GM23338 (cell line): ENCODE results near the gene ANKRD11. TPM values are rescaled to one million over a fixed set of nuclear protein-coding genes. Genes with fewer than 3 reads are reported as not detected.

ENCODE experiments used
- ATAC-seq: fragments of 200-7000 bp; cut with Tn5 transposase; 3 replicates; pipeline ENCODE4 v1.9.1; 2020
- DNase-seq: peaks from one replicate; pipeline ENCODE4 v3.0.0-alpha.2; 2015; ENCODE audit warnings: low spot score
- H2AFZ ChIP-seq: fragments of 200-600 bp; sonication (generic); 2 replicates; pipeline ENCODE4 v1.8.0; 2016; ENCODE audit warnings: antibody characterized with exemption, mild to moderate bottlenecking, moderate library complexity
- H3F3A ChIP-seq: fragments of 200-600 bp; sonication (generic); replicated peaks from 2 replicates; pipeline ENCODE4 v1.8.0; 2017; ENCODE audit warnings: antibody characterized with exemption, mixed run types, low read depth
- H3K27ac ChIP-seq: fragments of 200-600 bp; sonication (generic); 2 replicates; pipeline ENCODE4 v1.6.1; 2016; ENCODE audit warnings: low read depth
- H3K27me3 ChIP-seq: fragments of 200-600 bp; sonication (generic); 2 replicates; pipeline ENCODE4 v1.8.0; 2016; ENCODE audit warnings: mild to moderate bottlenecking, mixed run types, moderate library complexity; ENCODE audit not compliant: insufficient read depth
- H3K36me3 ChIP-seq: fragments of 200-600 bp; sonication (generic); 2 replicates; pipeline ENCODE4 v1.8.0; 2016; ENCODE audit warnings: mild to moderate bottlenecking; ENCODE audit not compliant: insufficient read depth
- H3K4me1 ChIP-seq: fragments of 200-600 bp; sonication (generic); 2 replicates; pipeline ENCODE4 v1.8.0; 2016; ENCODE audit warnings: mild to moderate bottlenecking, moderate library complexity; ENCODE audit not compliant: insufficient read depth
- H3K4me2 ChIP-seq: fragments of 200-600 bp; sonication (generic); 2 replicates; pipeline ENCODE4 v1.7.1; 2017; ENCODE audit warnings: mixed run types
- H3K4me3 ChIP-seq: fragments of 200-600 bp; sonication (generic); 2 replicates; pipeline ENCODE4 v1.6.1; 2016; ENCODE audit warnings: mixed run types
- H3K79me2 ChIP-seq: fragments of 200-600 bp; sonication (generic); replicated peaks from 2 replicates; pipeline ENCODE4 v1.8.0; 2017; ENCODE audit warnings: mild to moderate bottlenecking; ENCODE audit not compliant: insufficient read depth
- H3K9me2 ChIP-seq: fragments of 200-600 bp; sonication (generic); 2 replicates; pipeline ENCODE4 v1.8.0; 2017; ENCODE audit not compliant: insufficient read depth
- H4K20me1 ChIP-seq: fragments of 200-600 bp; sonication (generic); replicated peaks from 2 replicates; pipeline ENCODE4 v1.8.0; 2017; ENCODE audit warnings: mild to moderate bottlenecking; ENCODE audit not compliant: insufficient read depth
- H3K27ac Mint-ChIP-seq: 2 replicates; pipeline ENCODE4 v1.8.0; 2020; ENCODE audit warnings: inconsistent platforms, mild to moderate bottlenecking, moderate library complexity, mixed read lengths
- H3K27me3 Mint-ChIP-seq: 3 replicates; pipeline ENCODE4 v1.8.0; 2022; ENCODE audit warnings: low read depth, mild to moderate bottlenecking, moderate library complexity, mixed read lengths, inconsistent platforms; ENCODE audit not compliant: insufficient read depth, poor library complexity
- H3K36me3 Mint-ChIP-seq: 3 replicates; pipeline ENCODE4 v1.8.0; 2021; ENCODE audit warnings: low read depth, mild to moderate bottlenecking, inconsistent platforms, moderate library complexity, mixed read lengths
- H3K4me1 Mint-ChIP-seq: 3 replicates; pipeline ENCODE4 v1.8.0; 2020; ENCODE audit warnings: mild to moderate bottlenecking, inconsistent platforms, mixed read lengths
- H3K4me3 Mint-ChIP-seq: 3 replicates; pipeline ENCODE4 v1.8.0; 2021; ENCODE audit warnings: moderate library complexity, mild to moderate bottlenecking, inconsistent platforms, mixed read lengths
- H3K9me3 Mint-ChIP-seq: 3 replicates; pipeline ENCODE4 v1.8.0; 2020; ENCODE audit warnings: moderate library complexity, mild to moderate bottlenecking, inconsistent platforms, mixed read lengths
- CREB1 ChIP-seq: fragments of 250-450 bp; sonication (Bioruptor Pico); IDR thresholded peaks from 2 replicates; pipeline ENCODE4 v1.5.0; 2020; ENCODE audit warnings: low read depth, mild to moderate bottlenecking, moderate library complexity
- EZH2 ChIP-seq: fragments of 200-600 bp; sonication (generic); IDR thresholded peaks from one replicate; pipeline ENCODE4 v1.8.0; 2017; ENCODE audit warnings: antibody characterized with exemption, mild to moderate bottlenecking, low read depth; ENCODE audit not compliant: unreplicated experiment
- EZH2phosphoT487 ChIP-seq: fragments of 200-600 bp; sonication (generic); IDR thresholded peaks from one replicate; pipeline ENCODE4 v1.8.1; 2018; ENCODE audit warnings: antibody characterized with exemption; ENCODE audit not compliant: unreplicated experiment
- JUNB ChIP-seq: IDR thresholded peaks from one replicate; pipeline ENCODE4 v1.6.1; 2016; ENCODE audit warnings: antibody characterized with exemption; ENCODE audit not compliant: unreplicated experiment
- NANOG ChIP-seq: IDR thresholded peaks from 2 replicates; pipeline ENCODE4 v1.6.1; 2016; ENCODE audit warnings: antibody characterized with exemption, borderline replicate concordance
- POLR2AphosphoS5 ChIP-seq: IDR thresholded peaks from 2 replicates; pipeline ENCODE4 v1.6.1; 2016; ENCODE audit warnings: antibody characterized with exemption, low read depth
- STAT1 ChIP-seq: IDR thresholded peaks from one replicate; pipeline ENCODE4 v1.6.1; 2016; ENCODE audit warnings: antibody characterized with exemption; ENCODE audit not compliant: unreplicated experiment
- ZNF114 ChIP-seq: fragments of 250-450 bp; sonication (Bioruptor Pico); IDR thresholded peaks from 2 replicates; pipeline ENCODE4 v1.5.0; 2020; ENCODE audit warnings: mild to moderate bottlenecking, moderate library complexity
- ZNF331 ChIP-seq: fragments of 250-450 bp; sonication (Bioruptor Pico); IDR thresholded peaks from 2 replicates; pipeline ENCODE4 v1.5.0; 2020; ENCODE audit warnings: low read depth, mild to moderate bottlenecking, moderate library complexity
- polyA plus RNA-seq: library from polyadenylated mRNA; unstranded; fragments of >200 nt; fragmentation: Nextera tagmentation; extraction: Ambion mirVana; gene quantifications from 2 replicates; pipeline ENCODE4 v1.2.1, GENCODE V29; 2016
- total RNA-seq: library from RNA; depleted of rRNA; stranded (reverse); fragments of >200 nt; shearing (Covaris generic); gene quantifications from 2 replicates; pipeline ENCODE4 v1.2.3, GENCODE V29; 2014
- TF ChIP-seq, protein P1 (sequence below): IDR thresholded peaks from 2 replicates; pipeline ENCODE4 v1.6.1; 2016; ENCODE audit warnings: antibody characterized with exemption
- TF ChIP-seq, protein P2 (sequence below): IDR thresholded peaks from one replicate; pipeline ENCODE4 v1.6.1; 2018; ENCODE audit warnings: antibody characterized with exemption; ENCODE audit not compliant: unreplicated experiment
- TF ChIP-seq, protein P3 (sequence below): fragments of 250-450 bp; sonication (Bioruptor Pico); IDR thresholded peaks from 2 replicates; pipeline ENCODE4 v1.5.0; 2020; ENCODE audit warnings: mild to moderate bottlenecking, moderate library complexity
- TF ChIP-seq, protein P4 (sequence below), 2 experiments: fragments of 200-600 bp in 1 of 2; sonication (generic) in 1 of 2; conservative IDR thresholded peaks; 2 replicates each; pipeline versions ENCODE4 v1.5.1 to v1.6.1; 2016 to 2017; ENCODE audit warnings: antibody characterized with exemption in 2 of 2, low read depth in 2 of 2, mild to moderate bottlenecking in 2 of 2, moderate library complexity in 1 of 2

The ANKRD11 gene
- total and polyA plus RNA-seq, 2 experiments from 2014 or later = 130 to 159 TPM

- Histone ChIP-seq H3F3A (peaks cover 12% of the 10 kb centered on the region; the same call in 1 of the 2 replicates), H3K79me2 (peaks cover 100% of the 10 kb centered on the region), H3K4me1 (peaks cover 76% of the 10 kb centered on the region), H3K36me3 (peaks cover 6% of the 10 kb centered on the region; the same call in 1 of the 2 replicates), H3K4me2 (0 out of 2 replicates have a peak overlapping the region, but pooled peaks have one; percentile 27), H3K4me3 (no peak overlapping the region), H3K27me3 (no peaks in the 10 kb centered on the region), H3K27ac (peak overlapping the region; percentile 72; the same call in 1 of the 2 replicates), H3K9me2 (no peaks in the 10 kb centered on the region), H2AFZ (no peak overlapping the region), H4K20me1 (peaks cover 100% of the 10 kb centered on the region)
- Mint-ChIP-seq H3K27ac (peak overlapping the region; percentile 59), H3K36me3 (peaks cover 18% of the 10 kb centered on the region), H3K27me3 (peaks cover 12% of the 10 kb centered on the region), H3K4me1 (peaks cover 74% of the 10 kb centered on the region), H3K9me3 (no peaks in the 10 kb centered on the region), H3K4me3 (no peak overlapping the region)
- ATAC-seq (peak; percentile 18), DNase-seq (no peak)
- TF ChIP-seq EZH2phosphoT487 (no peak), ZNF331 (CRISPR knock-in tag) (no peak), CREB1 (CRISPR knock-in tag) (no peak), ZNF114 (CRISPR knock-in tag) (no peak), NANOG (no peak), JUNB (no peak), STAT1 (no peak), POLR2AphosphoS5 (no peak), EZH2 (no peak)
- TF ChIP-seq, protein P1, sequence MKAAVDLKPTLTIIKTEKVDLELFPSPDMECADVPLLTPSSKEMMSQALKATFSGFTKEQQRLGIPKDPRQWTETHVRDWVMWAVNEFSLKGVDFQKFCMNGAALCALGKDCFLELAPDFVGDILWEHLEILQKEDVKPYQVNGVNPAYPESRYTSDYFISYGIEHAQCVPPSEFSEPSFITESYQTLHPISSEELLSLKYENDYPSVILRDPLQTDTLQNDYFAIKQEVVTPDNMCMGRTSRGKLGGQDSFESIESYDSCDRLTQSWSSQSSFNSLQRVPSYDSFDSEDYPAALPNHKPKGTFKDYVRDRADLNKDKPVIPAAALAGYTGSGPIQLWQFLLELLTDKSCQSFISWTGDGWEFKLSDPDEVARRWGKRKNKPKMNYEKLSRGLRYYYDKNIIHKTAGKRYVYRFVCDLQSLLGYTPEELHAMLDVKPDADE = no peak
- TF ChIP-seq, protein P2, sequence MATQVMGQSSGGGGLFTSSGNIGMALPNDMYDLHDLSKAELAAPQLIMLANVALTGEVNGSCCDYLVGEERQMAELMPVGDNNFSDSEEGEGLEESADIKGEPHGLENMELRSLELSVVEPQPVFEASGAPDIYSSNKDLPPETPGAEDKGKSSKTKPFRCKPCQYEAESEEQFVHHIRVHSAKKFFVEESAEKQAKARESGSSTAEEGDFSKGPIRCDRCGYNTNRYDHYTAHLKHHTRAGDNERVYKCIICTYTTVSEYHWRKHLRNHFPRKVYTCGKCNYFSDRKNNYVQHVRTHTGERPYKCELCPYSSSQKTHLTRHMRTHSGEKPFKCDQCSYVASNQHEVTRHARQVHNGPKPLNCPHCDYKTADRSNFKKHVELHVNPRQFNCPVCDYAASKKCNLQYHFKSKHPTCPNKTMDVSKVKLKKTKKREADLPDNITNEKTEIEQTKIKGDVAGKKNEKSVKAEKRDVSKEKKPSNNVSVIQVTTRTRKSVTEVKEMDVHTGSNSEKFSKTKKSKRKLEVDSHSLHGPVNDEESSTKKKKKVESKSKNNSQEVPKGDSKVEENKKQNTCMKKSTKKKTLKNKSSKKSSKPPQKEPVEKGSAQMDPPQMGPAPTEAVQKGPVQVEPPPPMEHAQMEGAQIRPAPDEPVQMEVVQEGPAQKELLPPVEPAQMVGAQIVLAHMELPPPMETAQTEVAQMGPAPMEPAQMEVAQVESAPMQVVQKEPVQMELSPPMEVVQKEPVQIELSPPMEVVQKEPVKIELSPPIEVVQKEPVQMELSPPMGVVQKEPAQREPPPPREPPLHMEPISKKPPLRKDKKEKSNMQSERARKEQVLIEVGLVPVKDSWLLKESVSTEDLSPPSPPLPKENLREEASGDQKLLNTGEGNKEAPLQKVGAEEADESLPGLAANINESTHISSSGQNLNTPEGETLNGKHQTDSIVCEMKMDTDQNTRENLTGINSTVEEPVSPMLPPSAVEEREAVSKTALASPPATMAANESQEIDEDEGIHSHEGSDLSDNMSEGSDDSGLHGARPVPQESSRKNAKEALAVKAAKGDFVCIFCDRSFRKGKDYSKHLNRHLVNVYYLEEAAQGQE = no peak
- TF ChIP-seq, protein P3, sequence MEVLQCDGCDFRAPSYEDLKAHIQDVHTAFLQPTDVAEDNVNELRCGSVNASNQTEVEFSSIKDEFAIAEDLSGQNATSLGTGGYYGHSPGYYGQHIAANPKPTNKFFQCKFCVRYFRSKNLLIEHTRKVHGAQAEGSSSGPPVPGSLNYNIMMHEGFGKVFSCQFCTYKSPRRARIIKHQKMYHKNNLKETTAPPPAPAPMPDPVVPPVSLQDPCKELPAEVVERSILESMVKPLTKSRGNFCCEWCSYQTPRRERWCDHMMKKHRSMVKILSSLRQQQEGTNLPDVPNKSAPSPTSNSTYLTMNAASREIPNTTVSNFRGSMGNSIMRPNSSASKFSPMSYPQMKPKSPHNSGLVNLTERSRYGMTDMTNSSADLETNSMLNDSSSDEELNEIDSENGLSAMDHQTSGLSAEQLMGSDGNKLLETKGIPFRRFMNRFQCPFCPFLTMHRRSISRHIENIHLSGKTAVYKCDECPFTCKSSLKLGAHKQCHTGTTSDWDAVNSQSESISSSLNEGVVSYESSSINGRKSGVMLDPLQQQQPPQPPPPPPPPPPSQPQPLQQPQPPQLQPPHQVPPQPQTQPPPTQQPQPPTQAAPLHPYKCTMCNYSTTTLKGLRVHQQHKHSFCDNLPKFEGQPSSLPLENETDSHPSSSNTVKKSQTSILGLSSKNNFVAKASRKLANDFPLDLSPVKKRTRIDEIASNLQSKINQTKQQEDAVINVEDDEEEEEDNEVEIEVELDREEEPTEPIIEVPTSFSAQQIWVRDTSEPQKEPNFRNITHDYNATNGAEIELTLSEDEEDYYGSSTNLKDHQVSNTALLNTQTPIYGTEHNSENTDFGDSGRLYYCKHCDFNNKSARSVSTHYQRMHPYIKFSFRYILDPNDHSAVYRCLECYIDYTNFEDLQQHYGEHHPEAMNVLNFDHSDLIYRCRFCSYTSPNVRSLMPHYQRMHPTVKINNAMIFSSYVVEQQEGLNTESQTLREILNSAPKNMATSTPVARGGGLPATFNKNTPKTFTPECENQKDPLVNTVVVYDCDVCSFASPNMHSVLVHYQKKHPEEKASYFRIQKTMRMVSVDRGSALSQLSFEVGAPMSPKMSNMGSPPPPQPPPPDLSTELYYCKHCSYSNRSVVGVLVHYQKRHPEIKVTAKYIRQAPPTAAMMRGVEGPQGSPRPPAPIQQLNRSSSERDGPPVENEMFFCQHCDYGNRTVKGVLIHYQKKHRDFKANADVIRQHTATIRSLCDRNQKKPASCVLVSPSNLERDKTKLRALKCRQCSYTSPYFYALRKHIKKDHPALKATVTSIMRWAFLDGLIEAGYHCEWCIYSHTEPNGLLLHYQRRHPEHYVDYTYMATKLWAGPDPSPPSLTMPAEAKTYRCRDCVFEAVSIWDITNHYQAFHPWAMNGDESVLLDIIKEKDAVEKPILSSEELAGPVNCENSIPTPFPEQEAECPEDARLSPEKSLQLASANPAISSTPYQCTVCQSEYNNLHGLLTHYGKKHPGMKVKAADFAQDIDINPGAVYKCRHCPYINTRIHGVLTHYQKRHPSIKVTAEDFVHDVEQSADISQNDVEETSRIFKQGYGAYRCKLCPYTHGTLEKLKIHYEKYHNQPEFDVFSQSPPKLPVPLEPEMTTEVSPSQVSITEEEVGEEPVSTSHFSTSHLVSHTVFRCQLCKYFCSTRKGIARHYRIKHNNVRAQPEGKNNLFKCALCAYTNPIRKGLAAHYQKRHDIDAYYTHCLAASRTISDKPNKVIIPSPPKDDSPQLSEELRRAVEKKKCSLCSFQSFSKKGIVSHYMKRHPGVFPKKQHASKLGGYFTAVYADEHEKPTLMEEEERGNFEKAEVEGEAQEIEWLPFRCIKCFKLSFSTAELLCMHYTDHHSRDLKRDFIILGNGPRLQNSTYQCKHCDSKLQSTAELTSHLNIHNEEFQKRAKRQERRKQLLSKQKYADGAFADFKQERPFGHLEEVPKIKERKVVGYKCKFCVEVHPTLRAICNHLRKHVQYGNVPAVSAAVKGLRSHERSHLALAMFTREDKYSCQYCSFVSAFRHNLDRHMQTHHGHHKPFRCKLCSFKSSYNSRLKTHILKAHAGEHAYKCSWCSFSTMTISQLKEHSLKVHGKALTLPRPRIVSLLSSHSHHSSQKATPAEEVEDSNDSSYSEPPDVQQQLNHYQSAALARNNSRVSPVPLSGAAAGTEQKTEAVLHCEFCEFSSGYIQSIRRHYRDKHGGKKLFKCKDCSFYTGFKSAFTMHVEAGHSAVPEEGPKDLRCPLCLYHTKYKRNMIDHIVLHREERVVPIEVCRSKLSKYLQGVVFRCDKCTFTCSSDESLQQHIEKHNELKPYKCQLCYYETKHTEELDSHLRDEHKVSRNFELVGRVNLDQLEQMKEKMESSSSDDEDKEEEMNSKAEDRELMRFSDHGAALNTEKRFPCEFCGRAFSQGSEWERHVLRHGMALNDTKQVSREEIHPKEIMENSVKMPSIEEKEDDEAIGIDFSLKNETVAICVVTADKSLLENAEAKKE (CRISPR knock-in tag) = no peak
- TF ChIP-seq, protein P4, sequence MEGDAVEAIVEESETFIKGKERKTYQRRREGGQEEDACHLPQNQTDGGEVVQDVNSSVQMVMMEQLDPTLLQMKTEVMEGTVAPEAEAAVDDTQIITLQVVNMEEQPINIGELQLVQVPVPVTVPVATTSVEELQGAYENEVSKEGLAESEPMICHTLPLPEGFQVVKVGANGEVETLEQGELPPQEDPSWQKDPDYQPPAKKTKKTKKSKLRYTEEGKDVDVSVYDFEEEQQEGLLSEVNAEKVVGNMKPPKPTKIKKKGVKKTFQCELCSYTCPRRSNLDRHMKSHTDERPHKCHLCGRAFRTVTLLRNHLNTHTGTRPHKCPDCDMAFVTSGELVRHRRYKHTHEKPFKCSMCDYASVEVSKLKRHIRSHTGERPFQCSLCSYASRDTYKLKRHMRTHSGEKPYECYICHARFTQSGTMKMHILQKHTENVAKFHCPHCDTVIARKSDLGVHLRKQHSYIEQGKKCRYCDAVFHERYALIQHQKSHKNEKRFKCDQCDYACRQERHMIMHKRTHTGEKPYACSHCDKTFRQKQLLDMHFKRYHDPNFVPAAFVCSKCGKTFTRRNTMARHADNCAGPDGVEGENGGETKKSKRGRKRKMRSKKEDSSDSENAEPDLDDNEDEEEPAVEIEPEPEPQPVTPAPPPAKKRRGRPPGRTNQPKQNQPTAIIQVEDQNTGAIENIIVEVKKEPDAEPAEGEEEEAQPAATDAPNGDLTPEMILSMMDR (conservative IDR thresholded peaks at IDR 0.05; ENCODE audit: low read depth in 2 of 2) = no peak
These were observed 8.1 kb downstream of the ANKRD11 start for GRCh38 chr16:89482150-89482816.
